HG03097 (cell line): ENCODE measurements around the gene ATAD3A.

Experiments
- ATAC-seq: cut with Tn5 transposase; IDR thresholded peaks from one replicate; pipeline ENCODE4 v1.9.1; 2021; ENCODE audit not compliant: unreplicated experiment, low FRiP score

The ATAD3A gene

GRCh38 chr1:1574721-1575537 is 63.0 kb downstream of the ATAD3A start, which contains the start of gene SSU72:
SSU72 (minus strand) TSS chr1:1574863; CDS start chr1:1574557, 306 bp downstream.
- ATAC-seq = peak; percentile 75

GRCh38 chr1:1577367-1578011 is 65.5 kb downstream of the ATAD3A start:
- ATAC-seq = no peak

- ATAC-seq = no peak
Observed at GRCh38 chr1:1578371-1578940, 66.5 kb downstream of the ATAD3A start.

GRCh38 chr1:1582585-1583346 is 70.8 kb downstream of the ATAD3A start:
- no peak for ATAC-seq

GRCh38 chr1:1583347-1584010 is 71.5 kb downstream of the ATAD3A start:
- ATAC-seq = no peak
